ENCODE measurements around the gene TUBD1. TPM values are rescaled to one million over a fixed set of nuclear protein-coding genes. Genes with fewer than 3 reads are reported as not detected.
"Not testable (repeated sequence)": the region's sequence is repeated elsewhere in the genome, so short reads cannot be mapped to it uniquely, and the experiment has no call there.

Gene TUBD1
- total RNA-seq, 4 donors from 2014 or later: 4.2 to 16.5 (median 8.4) TPM

GRCh38 chr17:59841091-59841881 is 51.5 kb downstream of the TUBD1 start:
- Histone ChIP-seq H3K36me3 (peaks cover 0 to 15% (median 0%) of the 10 kb centered on the region in 3 donors), H3K4me3 (peak overlapping the region; percentile 40 to 75 (median 64)), H3K27ac (peak overlapping the region; percentile 90 to 99 (median 94)), H3K4me1 (peaks cover 0 to 67% (median 26%) of the 10 kb centered on the region in 4 donors)
- WGBS, 2 donors: 34 to 40% methylated on average over 7 of the region's 7 CpGs
- H3K9me3 ChIP-seq; DNase-seq (ENCODE audit: low spot score in 2 of 2); H3K27me3 ChIP-seq: not testable (repeated sequence)
- TF ChIP-seq EP300 (IDR thresholded peaks at IDR 0.05): peak in 1 of 2 donors; percentile 85

GRCh38 chr17:59840329-59841090 is 52.2 kb downstream of the TUBD1 start:
- Histone ChIP-seq H3K27ac (peak overlapping the region; percentile 90 to 99 (median 94)), H3K36me3 (peaks cover 0 to 15% (median 0%) of the 10 kb centered on the region in 3 donors), H3K9me3 (no peaks in the 10 kb centered on the region), H3K4me1 (peaks cover 0 to 59% (median 23%) of the 10 kb centered on the region in 4 donors), H3K4me3 (peak overlapping the region; percentile 40 to 75 (median 64)), H3K27me3 (no peaks in the 10 kb centered on the region)
- DNase-seq (ENCODE audit: low spot score in 2 of 2): no peak
- TF ChIP-seq EP300 (IDR thresholded peaks at IDR 0.05) (peak in 1 of 2 donors; percentile 57), CTCF (IDR thresholded peaks at IDR 0.05) (peak in 1 of 5 experiments; percentile 1), POLR2A (IDR thresholded peaks at IDR 0.05) (no peak)
- 14 to 22% methylated on average over 4 of the region's 4 CpGs for WGBS, 2 donors

GRCh38 chr17:59839651-59840328 is 53.0 kb downstream of the TUBD1 start:
- Histone ChIP-seq H3K36me3 (peaks cover 0 to 15% (median 0%) of the 10 kb centered on the region in 3 donors), H3K27ac (peak overlapping the region; percentile 90 to 99 (median 94)), H3K4me3 (peak overlapping the region; percentile 40 to 75 (median 64)), H3K27me3 (no peaks in the 10 kb centered on the region), H3K4me1 (peaks cover 0 to 52% (median 17%) of the 10 kb centered on the region in 4 donors), H3K9me3 (no peaks in the 10 kb centered on the region)
- TF ChIP-seq POLR2A (IDR thresholded peaks at IDR 0.05) (no peak), CTCF (IDR thresholded peaks at IDR 0.05) (no peak), EP300 (IDR thresholded peaks at IDR 0.05) (peak in 1 of 2 donors; percentile 71)
- 22 to 23% methylated on average over 6 of the region's 6 CpGs for WGBS, 2 donors
- DNase-seq (ENCODE audit: low spot score in 2 of 2): no peak

- WGBS, 2 donors: 11 to 16% methylated on average over 8 of the region's 8 CpGs
- peaks cover 0 to 15% (median 0%) of the 10 kb centered on the region in 3 donors for H3K36me3 ChIP-seq
- TF ChIP-seq CTCF (IDR thresholded peaks at IDR 0.05) (no peak), POLR2A (IDR thresholded peaks at IDR 0.05) (no peak), EP300 (IDR thresholded peaks at IDR 0.05) (no peak)
- H3K4me1 ChIP-seq: peaks cover 0 to 45% (median 17%) of the 10 kb centered on the region in 4 donors
- no peak for DNase-seq (ENCODE audit: low spot score in 2 of 2)
- H3K4me3 ChIP-seq: peak overlapping the region; percentile 40 to 75 (median 64)
- H3K9me3 ChIP-seq: no peaks in the 10 kb centered on the region
- no peaks in the 10 kb centered on the region for H3K27me3 ChIP-seq
- H3K27ac ChIP-seq: peak overlapping the region; percentile 90 to 99 (median 94)
Measured at GRCh38 chr17:59838052-59838916, 54.5 kb downstream of the TUBD1 start.

Measured in tibial nerve (tissue), 4 donors.